WTC11 (cell line): ENCODE results near the gene NIN. TPM values are rescaled to one million over a fixed set of nuclear protein-coding genes. Genes with fewer than 3 reads are reported as not detected.

Experiments
- ATAC-seq: fragments of 200-7000 bp; cut with Tn5 transposase; 2 replicates; pipeline ENCODE4 v1.10.0; 2021; ENCODE audit warnings: mild to moderate bottlenecking, moderate library complexity
- CTCF ChIA-PET: fragments of 300-600 bp; sonication (Branson Sonifier 250); formaldehyde crosslinking; loops from one replicate; lab custom pipeline; 2021; ENCODE audit warnings: antibody characterized with exemption; lab: Charles Lee
- POLR2A ChIA-PET: fragments of 350-600 bp; sonication (Branson Sonifier 250); formaldehyde crosslinking; loops from one replicate; lab custom pipeline; 2021; ENCODE audit warnings: antibody characterized with exemption; lab: Charles Lee
- DNase-seq: peaks from one replicate; pipeline ENCODE4 v3.0.0; 2021; ENCODE audit warnings: low spot score
- H3K27ac Mint-ChIP-seq: 2 replicates; pipeline ENCODE4 v1.8.0; 2021; ENCODE audit warnings: mixed read lengths
- H3K27me3 Mint-ChIP-seq: 2 replicates; pipeline ENCODE4 v1.8.0; 2021; ENCODE audit warnings: low read depth, mild to moderate bottlenecking, moderate library complexity, mixed read lengths
- H3K36me3 Mint-ChIP-seq: 2 replicates; pipeline ENCODE4 v1.8.0; 2021; ENCODE audit warnings: mixed read lengths
- H3K4me1 Mint-ChIP-seq: 2 replicates; pipeline ENCODE4 v1.8.0; 2022; ENCODE audit warnings: mixed read lengths
- H3K4me3 Mint-ChIP-seq: 2 replicates; pipeline ENCODE4 v1.8.0; 2021; ENCODE audit warnings: mild to moderate bottlenecking, moderate library complexity, mixed read lengths
- H3K9me3 Mint-ChIP-seq: 2 replicates; pipeline ENCODE4 v1.8.0; 2021; ENCODE audit warnings: mixed read lengths
- AFF4 ChIP-seq: sonication (generic); formaldehyde crosslinking; IDR thresholded peaks from 2 replicates; pipeline ENCODE4 v1.8.1; 2023; ENCODE audit warnings: mild to moderate bottlenecking, missing genetic modification reagents, borderline replicate concordance
- CDX4 ChIP-seq: fragments of 250-450 bp; sonication (Bioruptor Pico); IDR thresholded peaks from 2 replicates; pipeline ENCODE4 v1.9.0; 2021; ENCODE audit warnings: moderate library complexity, mild to moderate bottlenecking, inconsistent platforms, borderline replicate concordance
- E2F1 ChIP-seq: sonication (generic); formaldehyde crosslinking; IDR thresholded peaks from 2 replicates; pipeline ENCODE4 v1.8.0; 2022; ENCODE audit warnings: mild to moderate bottlenecking, missing genetic modification reagents
- ELF4 ChIP-seq: sonication (generic); formaldehyde crosslinking; IDR thresholded peaks from 2 replicates; pipeline ENCODE4 v1.8.1; 2022; ENCODE audit warnings: low read depth, mild to moderate bottlenecking, moderate library complexity, missing genetic modification reagents
- EMX1 ChIP-seq: fragments of 250-450 bp; sonication (Bioruptor Pico); IDR thresholded peaks from 2 replicates; pipeline ENCODE4 v1.8.0; 2021; ENCODE audit warnings: mild to moderate bottlenecking
- ERG ChIP-seq: fragments of 250-450 bp; sonication (Bioruptor Pico); IDR thresholded peaks from 2 replicates; pipeline ENCODE4 v1.8.0; 2021; ENCODE audit warnings: mild to moderate bottlenecking
- FOXJ3 ChIP-seq: sonication (generic); formaldehyde crosslinking; IDR thresholded peaks from 2 replicates; pipeline ENCODE4 v1.9.0; 2021; ENCODE audit warnings: missing genetic modification reagents, mild to moderate bottlenecking, borderline replicate concordance
- GABPB1 ChIP-seq: sonication (generic); formaldehyde crosslinking; IDR thresholded peaks from 2 replicates; pipeline ENCODE4 v1.8.1; 2023; ENCODE audit warnings: mild to moderate bottlenecking, missing genetic modification reagents
- HMGXB4 ChIP-seq: sonication (generic); formaldehyde crosslinking; IDR thresholded peaks from 2 replicates; pipeline ENCODE4 v1.8.1; 2023; ENCODE audit warnings: mild to moderate bottlenecking, moderate library complexity, missing genetic modification reagents
- OVOL2 ChIP-seq: fragments of 250-450 bp; sonication (Bioruptor Pico); IDR thresholded peaks from 2 replicates; pipeline ENCODE4 v1.9.0; 2021; ENCODE audit warnings: mild to moderate bottlenecking, borderline replicate concordance
- RELA ChIP-seq: sonication (generic); formaldehyde crosslinking; IDR thresholded peaks from 2 replicates; pipeline ENCODE4 v1.8.1; 2022; ENCODE audit warnings: missing genetic modification reagents, mild to moderate bottlenecking, borderline replicate concordance
- TEAD1 ChIP-seq: sonication (generic); formaldehyde crosslinking; IDR thresholded peaks from 2 replicates; pipeline ENCODE4 v1.8.0; 2022; ENCODE audit warnings: mild to moderate bottlenecking, missing genetic modification reagents
- ZBTB43 ChIP-seq: sonication (generic); formaldehyde crosslinking; IDR thresholded peaks from 2 replicates; pipeline ENCODE4 v1.8.1; 2023; ENCODE audit warnings: mild to moderate bottlenecking, missing genetic modification reagents
- ZNF232 ChIP-seq: sonication (generic); formaldehyde crosslinking; IDR thresholded peaks from 2 replicates; pipeline ENCODE4 v1.8.0; 2022; ENCODE audit warnings: mild to moderate bottlenecking, missing genetic modification reagents
- total RNA-seq: library from RNA; stranded (reverse); gene quantifications from 3 replicates; pipeline ENCODE4 v1.2.3, GENCODE V29; 2021

NIN gene
- total RNA-seq, 1 experiment from 2014 or later, result 23.8 TPM

- TF ChIP-seq RELA, result no peak
- TF ChIP-seq FOXJ3 (CRISPR knock-in tag), result no peak
- no peak for TF ChIP-seq HMGXB4 (CRISPR knock-in tag)
- no peak for TF ChIP-seq TEAD1 (CRISPR knock-in tag)
- no peak for TF ChIP-seq ERG (CRISPR knock-in tag)
These were observed 3.9 kb upstream of the NIN start (continued) for GRCh38 chr14:50834802-50835276.

GRCh38 chr14:50832935-50833630, 2.1 kb upstream of the NIN start:
- TF ChIP-seq AFF4 (CRISPR knock-in tag) (no peak), GABPB1 (CRISPR knock-in tag) (no peak), CDX4 (CRISPR knock-in tag) (no peak), EMX1 (CRISPR knock-in tag) (no peak), ELF4 (CRISPR knock-in tag) (no peak), E2F1 (no peak), OVOL2 (CRISPR knock-in tag) (no peak)
- peaks cover 31% of the 10 kb centered on the region for H3K4me1 Mint-ChIP-seq
- CTCF ChIA-PET, result interaction anchor here (5.3 kb wide), 1 partner anchor 27 kb away, joined by 51 read pairs; no protein-coding TSS in a partner anchor
- H3K4me3 Mint-ChIP-seq, result no peak overlapping the region
- ATAC-seq (no peak), DNase-seq (no peak)
- H3K27me3 Mint-ChIP-seq, result peaks cover 62% of the 10 kb centered on the region
- POLR2A ChIA-PET, result no interaction called here
- H3K36me3 Mint-ChIP-seq, result no peaks in the 10 kb centered on the region
- no peak overlapping the region for H3K27ac Mint-ChIP-seq
- no peaks in the 10 kb centered on the region for H3K9me3 Mint-ChIP-seq

GRCh38 chr14:50831726-50832168, 785 bp upstream of the NIN start:
- CTCF ChIA-PET, result interaction anchor here (0.6 to 5.3 kb wide), 3 partner anchors 28 to 187 kb away, joined by 3 to 51 read pairs (median 3); no protein-coding TSS in a partner anchor
- Mint-ChIP-seq H3K4me1 (peaks cover 31% of the 10 kb centered on the region), H3K36me3 (peaks cover 3% of the 10 kb centered on the region; the same call in 1 of the 2 replicates)
- ATAC-seq, result no peak
- TF ChIP-seq ZNF232 (CRISPR knock-in tag), result no peak
- TF ChIP-seq ZBTB43, result peak; percentile 58; the same call in 1 of the 2 replicates
- TF ChIP-seq, all 79 proteins: peak for 1
- no peak for DNase-seq
- peak overlapping the region; percentile 94 for H3K4me3 Mint-ChIP-seq
- 0 out of 2 replicates have a peak overlapping the region, but pooled peaks have one; percentile 7 for H3K27ac Mint-ChIP-seq
- POLR2A ChIA-PET, result interaction anchor here (0.6 kb wide), 1 partner anchor 28 kb away, joined by 3 read pairs; no protein-coding TSS in a partner anchor
- H3K27me3 Mint-ChIP-seq, result peaks cover 76% of the 10 kb centered on the region
- H3K9me3 Mint-ChIP-seq, result no peaks in the 10 kb centered on the region
